ENCODE measurements around the gene PHAF1. TPM values are rescaled to one million over a fixed set of nuclear protein-coding genes. Genes with fewer than 3 reads are reported as not detected.

Gene PHAF1
- total RNA-seq, 1 experiment from 2014 or later: 19.2 TPM

DNA sequence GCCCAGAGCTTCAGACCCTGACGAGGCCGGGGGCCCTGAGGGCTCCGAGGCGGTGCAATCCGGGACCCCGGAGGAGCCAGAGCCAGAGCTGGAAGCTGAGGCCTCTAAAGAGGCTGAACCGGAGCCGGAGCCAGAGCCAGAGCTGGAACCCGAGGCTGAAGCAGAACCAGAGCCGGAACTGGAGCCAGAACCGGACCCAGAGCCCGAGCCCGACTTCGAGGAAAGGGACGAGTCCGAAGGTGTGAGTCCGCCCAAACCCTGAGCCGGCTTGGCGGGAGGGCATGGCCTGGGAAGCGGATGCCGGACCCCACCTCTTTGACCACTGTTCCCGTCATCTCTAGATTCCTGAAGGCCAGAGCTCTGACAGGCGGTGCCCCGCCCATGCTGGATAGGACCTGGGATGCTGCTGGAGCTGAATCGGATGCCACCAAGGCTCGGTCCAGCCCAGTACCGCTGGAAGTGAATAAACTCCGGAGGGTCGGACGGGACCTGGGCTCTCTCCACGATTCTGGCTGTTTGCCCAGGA is 65.0 kb downstream of the PHAF1 start:
- ChIA-PET RAD21 (ENCODE audit: low non-redundant PET in 1 of 2, low total read pairs in 2 of 2, uncharacterized antibody in 2 of 2, unreplicated experiment in 2 of 2) (interaction anchor here in 1 of 2 experiments (0.6 kb wide), 1 partner anchor 73 kb away, joined by 3 read pairs; no protein-coding TSS in a partner anchor), POLR2A (interaction anchor here (0.8 to 2.0 kb wide), 3 partner anchors 9 to 302 kb away, joined by 3 to 11 read pairs (median 3); partner anchors contain the start of gene MATCAP1), CTCF (interaction anchor here (1.1 to 2.4 kb wide), 4 partner anchors 14 to 157 kb away, joined by 3 to 9 read pairs (median 8); no protein-coding TSS in a partner anchor)
- intact Hi-C loops (cut with micrococcal nuclease): no loop called here
- Histone ChIP-seq H3K36me3 (ENCODE audit: control insufficient read depth in 1 of 2, insufficient read depth in 2 of 2, low read length in 2 of 2) (0 out of 4 replicates have a peak, but pooled peaks cover 0 to 6% of the 10 kb centered on the region in 2 experiments), H3K4me1 (ENCODE audit: control insufficient read depth in 1 of 2, insufficient read depth in 2 of 2, low read length in 2 of 2) (peaks cover 55 to 90% of the 10 kb centered on the region in 2 experiments), H4K20me1 (ENCODE audit: insufficient read depth) (no peaks in the 10 kb centered on the region), H3K9me2 (ENCODE audit: insufficient read depth) (no peaks in the 10 kb centered on the region), H3K27ac (ENCODE audit: low read depth, low read length) (peak overlapping the region; percentile 97), H3K9me3 (ENCODE audit: control insufficient read depth in 1 of 2, insufficient read depth in 1 of 2, low read depth in 1 of 2, low read length in 2 of 2) (no peaks in the 10 kb centered on the region), H3K4me3 (replicated peaks in 1 of 2; ENCODE audit: low read depth in 1 of 2, low read length in 2 of 2) (peak overlapping the region; percentile 67 to 70), H2AFZ (ENCODE audit: low read depth, low read length, poor library complexity, severe bottlenecking) (no peak overlapping the region), H3K9ac (ENCODE audit: low read length) (peak overlapping the region; percentile 84), H3K27me3 (ENCODE audit: insufficient read depth, low read length) (no peaks in the 10 kb centered on the region), H3K79me2 (ENCODE audit: insufficient read depth, low read length) (peaks cover 8% of the 10 kb centered on the region; the same call in 1 of the 2 replicates), H3K4me2 (ENCODE audit: low read length) (peak overlapping the region; percentile 75)
- TF ChIP-seq POLR2AphosphoS5 (IDR thresholded peaks at IDR 0.05; ENCODE audit: low read depth, low read length): 0 out of 2 replicates have a peak, but pooled peaks have one; percentile 1
- TF ChIP-seq EGR1 (IDR thresholded peaks at IDR 0.05; ENCODE audit: low read depth): no peak
- ATAC-seq (no peak), DNase-seq (ENCODE audit: low read depth, low spot score) (no peak)
- BruUV-seq (replicated peaks): TSS peak; percentile 26

DNA sequence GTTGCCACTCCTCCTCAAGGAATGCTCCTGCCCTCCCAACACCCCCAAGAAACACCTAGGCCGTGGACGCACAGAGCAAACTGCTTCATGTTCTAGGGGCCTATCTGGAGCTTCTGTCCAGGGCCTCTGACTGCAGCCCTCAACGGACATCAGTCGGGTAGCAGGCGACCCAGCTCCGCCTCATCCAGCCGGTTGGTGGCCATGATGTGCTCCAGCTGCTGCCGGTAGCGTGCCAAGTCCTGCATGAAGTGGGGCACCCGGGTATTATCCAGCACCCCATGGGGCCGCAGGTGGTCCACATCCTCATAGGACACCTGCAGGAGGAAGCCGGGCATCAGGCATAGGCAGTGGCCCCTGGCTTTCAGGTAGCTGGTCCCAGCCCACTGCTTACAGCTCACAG is 66.9 kb downstream of the PHAF1 start:
- intact Hi-C loops (cut with micrococcal nuclease): no loop called here
- POLR2A ChIA-PET: no interaction called here

More for the DNA sequence above, 66.9 kb downstream of the PHAF1 start:
- Histone ChIP-seq H3K36me3 (ENCODE audit: control insufficient read depth in 1 of 2, insufficient read depth in 2 of 2, low read length in 2 of 2) (0 out of 4 replicates have a peak, but pooled peaks cover 0 to 6% of the 10 kb centered on the region in 2 experiments), H3K4me2 (ENCODE audit: low read length) (peak overlapping the region; percentile 93; the same call in 1 of the 2 replicates), H3K4me1 (ENCODE audit: control insufficient read depth in 1 of 2, insufficient read depth in 2 of 2, low read length in 2 of 2) (peaks cover 48 to 79% of the 10 kb centered on the region in 2 experiments), H3K79me2 (ENCODE audit: insufficient read depth, low read length) (no peaks in the 10 kb centered on the region; the same call in 1 of the 2 replicates), H3K27me3 (ENCODE audit: insufficient read depth, low read length) (no peaks in the 10 kb centered on the region), H3K9me3 (ENCODE audit: control insufficient read depth in 1 of 2, insufficient read depth in 1 of 2, low read depth in 1 of 2, low read length in 2 of 2) (no peaks in the 10 kb centered on the region), H2AFZ (ENCODE audit: low read depth, low read length, poor library complexity, severe bottlenecking) (no peak overlapping the region), H3K4me3 (replicated peaks in 1 of 2; ENCODE audit: low read depth in 1 of 2, low read length in 2 of 2) (no peak overlapping the region; a peak in 1 of 4 replicates), H4K20me1 (ENCODE audit: insufficient read depth) (no peaks in the 10 kb centered on the region), H3K9ac (ENCODE audit: low read length) (no peak overlapping the region), H3K9me2 (ENCODE audit: insufficient read depth) (no peaks in the 10 kb centered on the region), H3K27ac (ENCODE audit: low read depth, low read length) (peak overlapping the region; percentile 97; the same call in 1 of the 2 replicates)
- CTCF ChIA-PET: interaction anchor here (2.0 to 3.4 kb wide), 2 partner anchors 22 to 159 kb away, joined by 10 to 14 read pairs; partner anchors contain the start of gene ELMO3
- TF ChIP-seq POLR2AphosphoS5 (IDR thresholded peaks at IDR 0.05; ENCODE audit: low read depth, low read length): peak; percentile 50; the same call in 1 of the 2 replicates
- no peak for TF ChIP-seq ZNF274 (IDR thresholded peaks at IDR 0.05; ENCODE audit: low read depth, low read length)
- DNase-seq (ENCODE audit: low read depth, low spot score) (no peak), ATAC-seq (no peak)
- no TSS peak for BruUV-seq (replicated peaks)
- RAD21 ChIA-PET (ENCODE audit: low non-redundant PET in 1 of 2, low total read pairs in 2 of 2, uncharacterized antibody in 2 of 2, unreplicated experiment in 2 of 2): no interaction called here
